HG02588 (cell line): ENCODE data around the gene WWOX.

Source experiments
- ATAC-seq: cut with Tn5 transposase; IDR thresholded peaks from one replicate; pipeline ENCODE4 v1.9.1; 2021; ENCODE audit warnings: mild to moderate bottlenecking, moderate library complexity; ENCODE audit not compliant: unreplicated experiment

The WWOX gene

DNA sequence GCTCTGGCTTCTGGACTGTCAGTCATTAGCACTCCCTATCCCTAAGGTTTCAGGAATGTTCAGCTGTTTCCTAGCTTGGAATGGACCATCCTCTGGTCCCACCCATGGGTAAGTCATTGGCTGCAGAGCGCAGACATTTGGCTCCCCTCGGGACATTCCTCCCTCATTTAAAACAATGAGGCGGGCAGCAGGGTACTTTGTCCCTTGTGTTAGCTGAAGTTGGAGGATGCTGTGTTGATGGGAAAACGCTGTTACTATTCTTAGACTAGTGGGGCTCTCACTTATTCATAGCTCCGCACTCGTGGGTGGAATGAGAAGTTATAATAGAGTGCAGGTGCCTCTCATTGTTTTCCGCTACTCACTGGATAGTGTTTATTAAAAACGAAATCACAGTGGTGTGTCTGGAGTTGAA lies 673.8 kb downstream of the WWOX start:
- ATAC-seq = no peak

DNA sequence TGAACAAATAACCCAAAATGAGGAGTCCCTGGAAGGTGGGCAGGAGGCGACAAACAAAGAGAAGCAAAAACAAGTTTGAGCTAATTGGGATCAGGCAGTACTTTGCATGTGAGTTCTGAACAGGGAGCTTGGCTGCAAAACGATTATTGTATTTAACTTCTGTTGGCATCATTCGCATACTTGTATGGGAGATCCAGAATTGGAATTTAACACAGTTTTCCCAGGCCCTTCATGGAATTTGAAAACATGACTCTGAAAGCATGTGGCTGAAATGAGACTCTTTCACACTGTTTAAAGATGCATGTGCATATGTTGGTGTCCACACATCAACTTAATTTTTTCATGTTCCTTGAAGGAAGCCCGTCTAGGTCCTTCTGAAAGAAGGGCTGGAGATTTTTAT lies 674.3 kb downstream of the WWOX start:
- ATAC-seq = no peak

DNA sequence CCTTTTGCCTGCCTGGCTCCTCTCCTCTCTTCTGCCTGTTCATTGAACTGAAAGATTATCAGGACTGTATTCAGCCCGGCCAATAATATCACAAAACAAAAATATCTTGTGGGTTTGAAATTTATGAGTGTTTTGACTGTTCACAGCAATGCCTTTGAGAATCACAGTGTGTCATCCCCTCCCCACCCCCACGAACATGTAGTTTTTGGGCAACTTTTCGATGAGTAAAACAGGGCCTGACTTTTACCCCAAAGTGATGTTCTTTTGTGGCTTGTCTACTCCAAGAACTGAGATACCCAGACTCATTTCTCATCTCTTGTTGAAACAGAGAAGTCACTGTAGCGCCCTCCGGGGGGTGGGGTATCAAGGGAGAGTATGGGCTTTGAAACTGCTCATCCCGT lies 675.7 kb downstream of the WWOX start:
- no peak for ATAC-seq

DNA sequence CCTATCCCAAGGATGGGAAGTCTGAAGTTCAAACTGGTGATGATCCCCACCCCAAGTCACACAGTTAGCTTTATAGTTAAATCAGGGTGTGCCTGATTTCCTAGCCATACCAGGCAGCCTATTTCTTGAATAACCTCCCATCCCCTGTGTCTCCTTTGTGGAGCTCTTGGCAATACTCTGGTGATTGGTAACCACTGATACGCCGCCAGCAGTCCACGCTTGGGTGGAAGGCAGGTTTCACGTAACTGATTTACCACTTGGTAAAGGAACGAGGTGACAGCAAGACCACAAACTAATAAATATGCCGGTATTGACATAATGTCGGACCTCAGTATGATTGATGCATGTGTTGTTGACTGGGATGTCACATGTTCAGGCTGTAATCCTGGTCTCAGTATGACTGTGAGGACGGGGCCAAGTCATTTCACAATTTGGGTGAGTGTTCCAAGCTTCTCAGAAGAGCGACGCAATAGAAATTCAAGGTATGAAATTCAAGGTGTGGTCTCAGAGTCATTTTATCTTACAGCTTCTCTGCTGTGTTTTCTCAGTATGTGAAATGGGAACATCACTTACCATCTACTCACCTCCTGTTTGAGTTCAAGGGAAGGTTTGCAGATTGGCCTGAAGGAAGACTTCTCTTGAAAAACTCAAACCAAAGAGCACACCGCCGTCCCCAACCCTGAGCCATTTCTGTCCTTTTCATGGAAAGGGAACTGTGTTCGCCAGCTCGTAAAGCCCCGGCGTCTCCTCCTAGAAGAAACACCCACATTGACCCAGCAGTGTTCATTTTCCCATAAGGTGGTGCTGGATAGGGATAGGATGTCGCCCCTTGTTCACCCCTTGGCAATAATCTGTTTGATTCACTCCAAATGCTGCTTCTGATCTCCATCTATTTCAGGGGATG lies 678.9 kb downstream of the WWOX start:
- no peak for ATAC-seq

DNA sequence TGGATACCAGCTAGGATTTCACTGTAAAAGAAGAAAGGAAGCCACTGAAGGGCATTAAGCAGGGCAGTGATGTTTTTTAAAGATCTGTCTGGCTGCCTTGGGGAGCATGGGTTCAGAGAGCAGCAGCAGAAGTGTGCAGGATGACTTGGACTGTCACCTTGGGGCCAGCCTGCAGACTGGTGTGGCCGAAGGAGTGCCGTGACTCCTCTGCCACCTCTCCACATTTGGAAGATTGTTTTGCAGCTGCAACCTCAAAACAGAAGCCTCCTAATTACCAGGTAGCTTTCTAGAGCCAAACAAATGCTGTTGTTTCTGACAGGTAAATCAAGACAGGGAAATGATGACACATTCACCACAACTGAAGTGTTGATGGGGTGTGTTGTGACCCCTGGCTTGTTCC lies 681.4 kb downstream of the WWOX start:
- no peak for ATAC-seq

DNA sequence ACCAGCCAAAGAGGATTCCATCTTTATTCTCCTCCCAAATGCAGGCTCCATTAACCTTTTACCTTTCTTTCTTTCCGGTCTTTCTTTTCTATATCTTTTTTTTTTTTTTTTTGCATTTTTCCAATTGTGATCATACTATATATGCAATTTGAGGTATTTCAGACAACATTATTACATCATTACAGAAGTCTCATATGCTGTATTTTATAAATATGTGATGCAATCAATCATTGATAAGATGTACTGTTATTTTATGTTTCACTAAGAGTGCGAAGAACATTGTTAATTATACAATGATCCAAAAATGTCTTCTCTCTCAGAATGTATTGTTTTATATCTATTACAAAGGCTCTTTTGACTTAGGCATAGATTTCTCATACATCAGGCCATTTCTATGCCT lies 683.1 kb downstream of the WWOX start:
- no peak for ATAC-seq

DNA sequence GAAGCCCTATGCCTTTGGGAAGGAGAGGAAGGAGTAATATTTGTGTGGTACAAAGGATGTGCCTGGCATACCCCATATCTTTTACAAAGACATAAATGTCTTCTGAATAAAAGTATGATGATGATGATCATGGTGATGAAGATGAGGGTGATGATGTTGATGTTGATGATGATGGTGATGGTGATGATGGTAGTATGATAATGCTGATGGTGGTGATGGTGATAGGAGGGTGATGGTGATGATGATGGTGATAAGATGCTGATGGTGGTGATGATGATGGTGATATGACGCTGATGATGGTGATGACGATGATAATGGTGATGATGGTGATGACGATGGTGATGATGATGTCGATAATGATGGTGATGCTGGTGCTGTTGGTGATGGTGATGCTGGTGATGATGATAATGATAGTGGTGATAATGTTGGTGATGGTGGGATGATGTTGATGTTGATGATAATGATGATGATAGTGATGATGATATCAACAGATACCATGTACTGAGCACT lies 684.2 kb downstream of the WWOX start:
- no peak for ATAC-seq

DNA sequence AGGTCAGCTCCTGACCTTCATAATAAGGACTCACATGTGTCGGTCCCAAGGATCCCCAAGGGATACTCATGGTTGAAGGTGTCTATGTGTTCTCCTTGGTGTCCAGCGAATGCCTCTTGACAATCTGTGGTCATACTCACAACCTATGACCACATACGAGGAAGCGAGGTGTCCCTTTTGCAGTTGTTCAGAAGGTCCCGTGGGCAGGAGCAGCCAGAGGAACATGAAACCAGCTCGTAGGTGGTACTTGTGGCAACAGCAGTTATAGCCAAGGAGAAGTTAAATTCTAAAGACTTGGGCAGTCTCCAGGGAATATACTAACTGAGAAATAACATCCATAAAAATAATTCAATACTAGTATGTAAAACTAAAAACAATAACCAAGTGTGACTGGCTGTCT lies 685.3 kb downstream of the WWOX start:
- ATAC-seq = no peak

DNA sequence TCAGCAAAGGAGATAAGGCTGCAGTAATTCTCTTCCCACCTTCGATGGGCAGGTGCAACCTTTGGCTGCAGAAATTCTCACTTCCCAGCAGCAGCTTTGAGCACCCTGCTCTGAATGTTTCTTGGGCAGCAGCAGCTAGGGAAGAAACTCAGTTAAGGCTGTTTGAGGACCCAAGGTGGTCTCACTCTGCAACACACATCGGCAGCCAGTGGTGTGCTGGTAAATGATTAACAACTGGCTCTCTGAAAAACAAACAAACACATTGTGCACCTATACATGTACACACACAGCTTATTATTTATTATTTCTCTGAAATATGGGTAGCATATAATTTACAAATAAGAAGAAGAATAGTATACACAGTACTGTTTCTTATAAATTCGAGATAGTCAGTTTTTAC lies 685.8 kb downstream of the WWOX start:
- ATAC-seq = no peak

DNA sequence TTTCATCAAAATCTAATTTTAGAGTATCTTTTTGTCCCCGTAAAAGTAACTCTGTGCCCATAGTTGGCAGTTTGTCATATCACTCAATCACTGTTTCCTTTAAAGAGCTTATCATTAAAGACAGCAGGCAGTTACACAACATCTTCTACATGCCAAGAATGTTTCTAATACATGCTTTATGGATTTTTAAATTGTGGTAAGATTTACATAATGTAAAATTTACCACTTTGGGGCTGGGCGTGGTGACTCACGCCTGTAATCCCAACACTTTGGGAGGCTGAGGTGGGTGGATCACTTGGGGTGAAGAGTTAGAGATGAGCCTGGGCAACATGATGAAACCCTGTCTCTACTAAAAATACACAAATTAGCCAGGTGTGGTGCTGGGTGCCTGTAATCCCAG lies 687.2 kb downstream of the WWOX start:
- ATAC-seq = no peak

DNA sequence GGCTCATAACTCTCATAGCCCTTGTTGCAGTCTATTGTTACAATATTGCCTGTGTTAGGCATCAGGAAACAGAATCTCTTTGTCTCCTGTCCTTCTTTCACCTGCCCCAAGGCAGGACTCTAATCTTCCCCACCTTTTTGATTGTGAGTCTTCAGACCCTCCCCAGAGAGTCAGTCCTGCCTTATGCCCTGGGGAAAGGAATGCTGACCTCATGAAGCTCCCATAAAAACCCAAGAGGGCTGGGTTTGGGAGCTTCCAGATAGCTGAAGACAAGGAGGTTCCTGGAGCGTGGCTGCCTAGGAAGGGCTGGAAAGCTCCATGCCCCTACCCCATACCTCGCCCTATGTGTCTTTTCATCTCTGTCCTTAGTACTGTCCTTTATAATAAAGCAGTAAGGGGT lies 688.8 kb downstream of the WWOX start:
- no peak for ATAC-seq

DNA sequence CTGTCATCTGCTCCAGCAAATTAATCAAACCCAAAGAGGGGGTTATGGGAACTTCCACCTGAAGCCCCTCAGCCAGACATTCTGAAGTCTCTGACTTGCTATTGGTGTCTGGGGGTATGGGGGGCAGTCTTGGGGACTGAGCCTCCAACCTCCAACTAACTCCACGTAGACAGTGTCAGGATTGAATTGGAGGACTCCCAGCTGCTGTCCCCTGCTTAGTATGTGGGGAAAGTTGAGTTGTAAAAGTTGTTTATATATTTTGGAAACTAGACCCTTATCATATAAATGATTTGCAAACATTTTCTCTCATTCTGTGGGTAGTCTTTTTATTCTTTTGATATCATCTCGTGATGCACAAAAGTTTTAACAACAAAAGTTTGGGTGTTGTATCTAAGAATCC lies 689.2 kb downstream of the WWOX start:
- no peak for ATAC-seq

DNA sequence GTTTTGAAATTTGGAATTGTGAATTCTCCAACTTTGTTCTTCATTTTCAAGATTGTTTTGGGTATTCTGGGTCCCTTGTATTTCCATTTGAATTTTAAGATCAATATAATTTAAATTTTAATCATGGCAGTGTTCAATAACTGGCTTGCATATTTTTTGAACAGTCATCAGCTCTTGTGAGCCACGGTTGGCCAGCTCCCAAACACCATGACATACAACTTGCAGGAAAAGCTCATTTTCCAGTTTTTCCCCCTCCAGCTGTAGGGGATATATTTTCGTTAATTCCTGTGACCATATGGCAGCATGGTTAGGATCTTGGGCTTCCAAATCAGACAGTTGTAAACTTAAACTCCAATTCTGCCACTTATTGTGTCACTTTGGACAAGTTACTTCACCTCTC lies 690.1 kb downstream of the WWOX start:
- ATAC-seq = no peak

DNA sequence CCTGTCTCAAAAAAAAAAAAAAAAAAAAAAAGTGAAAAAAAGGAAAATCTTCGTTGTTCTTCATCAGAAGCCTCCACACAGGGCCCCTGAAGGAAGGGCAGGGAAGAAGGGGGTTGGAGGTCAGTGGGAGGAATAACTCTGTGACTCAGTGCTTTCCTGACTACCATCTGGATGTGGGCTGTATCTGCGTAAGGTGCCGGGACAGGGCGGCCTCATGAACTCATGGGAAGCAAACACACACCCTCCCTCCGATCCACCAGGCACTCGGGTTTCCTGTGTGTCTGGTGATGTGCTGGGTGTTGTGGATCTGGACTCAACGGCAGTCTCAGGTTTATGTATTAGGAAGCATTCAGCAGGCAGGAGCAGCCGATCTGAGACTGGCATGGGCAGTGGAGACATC lies 691.6 kb downstream of the WWOX start:
- ATAC-seq = no peak

DNA sequence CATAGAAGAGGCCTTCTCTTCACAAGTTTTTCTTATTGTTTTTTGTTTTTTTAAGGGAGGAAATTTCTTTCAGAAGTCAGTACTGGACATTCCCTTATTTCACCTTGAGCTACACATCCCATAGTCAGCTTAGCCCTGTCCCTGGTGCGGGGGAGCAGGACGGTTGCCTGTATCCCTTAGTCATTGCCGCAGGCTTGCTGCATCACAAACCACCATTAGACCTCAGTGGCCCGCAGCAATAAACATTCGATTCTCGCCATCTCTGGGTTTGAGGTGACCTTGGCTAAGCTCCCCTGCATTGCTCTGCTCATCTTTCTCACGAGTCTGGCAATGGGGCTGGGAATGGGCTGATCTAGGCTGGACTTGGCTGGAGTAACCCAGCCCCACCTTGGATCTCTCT lies 692.5 kb downstream of the WWOX start:
- ATAC-seq = no peak

DNA sequence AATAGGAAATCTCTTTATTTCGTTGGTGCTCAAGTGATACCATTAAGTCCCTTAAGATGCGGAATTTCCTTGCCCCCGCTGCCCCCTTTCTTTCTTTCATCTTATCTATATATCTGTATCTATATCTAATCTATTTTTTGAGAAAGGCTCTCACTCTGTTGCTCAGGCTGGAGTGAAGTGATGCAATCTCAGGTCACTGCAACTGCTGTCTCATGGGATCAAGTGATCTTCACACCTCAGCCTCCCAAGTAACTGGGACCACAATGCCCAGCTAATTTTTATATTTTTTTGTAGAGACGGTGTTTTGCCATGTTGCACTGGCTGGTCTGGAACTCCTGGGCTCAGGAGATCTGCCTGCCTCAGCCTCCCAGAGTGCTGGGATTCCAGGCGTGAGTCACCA lies 693.5 kb downstream of the WWOX start:
- no peak for ATAC-seq

DNA sequence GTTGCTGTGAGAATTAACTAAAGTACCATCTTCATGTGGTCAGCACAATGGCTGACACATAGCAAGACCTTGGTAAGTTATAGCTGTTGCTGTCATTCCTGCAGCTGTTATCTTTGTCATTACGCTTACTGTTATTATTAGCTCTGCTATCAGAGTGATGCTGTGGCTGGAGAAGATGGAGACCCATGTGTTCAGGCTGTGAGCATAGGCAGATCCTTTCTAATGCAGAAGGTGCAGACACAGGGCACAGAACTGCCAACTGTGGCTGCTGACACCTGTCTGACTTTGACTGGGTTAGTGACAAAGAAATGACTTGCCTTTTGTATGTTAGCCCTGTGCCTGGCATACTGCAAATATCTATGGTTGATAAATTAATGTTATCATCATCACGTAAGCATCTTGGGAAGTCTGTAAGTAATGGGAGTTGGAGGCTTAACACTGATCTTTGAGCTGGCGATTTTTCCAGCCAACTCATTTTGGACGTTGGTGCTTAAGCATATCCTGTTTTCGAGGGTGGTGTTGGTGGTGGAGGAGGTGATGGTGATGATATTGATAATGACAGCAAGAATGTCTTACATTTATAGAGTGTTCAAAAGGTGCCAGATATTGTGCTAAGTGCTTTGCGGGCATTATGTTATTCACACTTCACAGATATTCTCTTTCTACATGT lies 695.3 kb downstream of the WWOX start:
- ATAC-seq = no peak

DNA sequence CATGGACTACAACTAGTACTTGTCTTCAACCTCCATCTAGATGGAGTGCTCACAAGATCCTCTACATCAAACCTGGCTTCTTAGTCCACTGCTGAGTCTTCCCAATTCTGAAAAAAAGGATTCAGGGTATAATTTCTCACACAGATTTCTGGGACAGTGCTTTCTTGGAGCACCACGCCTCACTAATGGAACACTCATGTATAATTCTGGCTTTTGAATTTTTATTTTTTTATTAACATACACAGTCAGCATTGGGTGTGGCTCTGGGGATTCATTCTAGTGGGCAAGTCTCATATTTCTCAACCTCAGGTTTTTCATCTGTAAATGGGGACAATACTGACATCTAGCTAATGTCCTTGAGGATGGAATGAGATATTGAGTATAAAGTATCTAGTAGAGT lies 696.0 kb downstream of the WWOX start:
- no peak for ATAC-seq

DNA sequence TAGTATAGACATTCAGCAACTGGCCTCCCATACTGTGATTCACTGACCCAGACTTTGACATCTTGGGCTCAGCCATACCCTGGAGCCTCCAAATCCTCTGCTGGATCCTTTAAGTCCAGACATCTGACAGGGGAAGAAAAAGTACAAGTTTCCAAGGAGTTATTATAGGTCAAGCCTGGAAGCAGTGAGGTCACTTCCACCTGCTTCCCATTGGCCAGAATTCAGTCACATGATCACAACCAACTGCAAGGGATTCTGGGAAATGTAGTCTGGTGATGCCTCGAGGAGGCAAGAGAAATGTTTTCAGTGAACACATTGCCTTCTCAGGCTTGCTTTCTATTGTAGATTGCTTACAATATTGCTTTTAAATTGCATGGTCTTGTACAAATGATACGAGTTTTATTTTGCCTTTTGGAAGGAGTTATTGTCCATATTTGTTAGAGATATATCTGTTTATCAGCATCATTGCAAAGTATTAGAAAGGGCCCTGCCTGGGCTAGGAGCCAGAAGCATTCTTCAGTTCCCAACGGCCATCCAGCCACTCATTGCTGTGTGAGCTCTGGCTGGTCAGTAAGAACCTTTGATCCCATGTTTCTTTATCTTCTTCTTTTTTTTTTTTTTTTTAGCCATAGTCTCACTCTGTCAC lies 696.9 kb downstream of the WWOX start:
- ATAC-seq = no peak

DNA sequence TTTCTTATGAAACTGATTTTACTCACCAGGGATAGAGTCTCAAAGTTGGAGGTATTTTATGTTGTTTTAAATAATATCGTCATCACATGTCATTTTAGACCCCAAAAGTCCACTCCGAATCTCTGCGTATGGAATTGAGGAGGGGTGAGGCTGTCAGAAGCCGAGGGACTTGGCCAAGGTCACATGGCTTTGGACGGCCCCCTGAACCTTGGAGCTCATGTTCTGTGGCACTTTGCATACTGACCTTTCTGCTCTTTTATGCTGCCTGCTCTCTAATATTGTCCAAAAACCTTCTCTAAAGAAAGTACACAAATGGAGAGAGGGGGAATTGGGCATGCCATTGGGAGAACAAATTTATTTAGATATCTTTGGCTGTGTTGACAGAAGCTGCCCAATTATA lies 700.0 kb downstream of the WWOX start:
- ATAC-seq = no peak

DNA sequence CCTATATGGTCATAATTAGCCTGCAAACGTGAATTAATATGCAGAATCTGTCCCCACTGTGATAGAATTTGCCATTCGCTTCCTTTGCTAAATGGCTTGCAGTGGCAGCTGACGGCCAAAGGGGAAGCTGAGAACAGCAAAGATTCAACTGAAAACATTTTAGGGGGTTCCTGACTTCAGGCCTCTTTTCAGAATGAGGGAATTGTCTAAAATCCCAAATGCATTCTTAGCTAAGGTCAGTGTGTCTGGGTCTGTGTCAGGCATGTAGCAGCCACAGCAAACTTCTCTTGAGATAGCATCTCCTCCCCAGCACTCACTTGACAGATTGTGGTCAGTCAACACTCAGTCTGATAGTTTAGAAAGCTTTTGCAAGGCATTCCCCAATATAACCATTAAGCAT lies 701.1 kb downstream of the WWOX start:
- no peak for ATAC-seq
